Measurements from ENCODE around the gene TICAM1.
"Not testable (repeated sequence)": the region's sequence is repeated elsewhere in the genome, so short reads cannot be mapped to it uniquely, and the experiment has no call there.

GRCh38 chr19:4778124-4778523, 53.4 kb downstream of the TICAM1 start:
- TF ChIP-seq POLR2A (IDR thresholded peaks at IDR 0.05; ENCODE audit: extremely low read depth, insufficient read length); CTCF (IDR thresholded peaks at IDR 0.05; ENCODE audit: low read depth, low read length); MAX (IDR thresholded peaks at IDR 0.05; ENCODE audit: low read depth, low read length): not testable (repeated sequence)

Measured in NB4 (cell line).